ENCODE data around the gene VSIG1. TPM values are rescaled to one million over a fixed set of nuclear protein-coding genes. Genes with fewer than 3 reads are reported as not detected.

VSIG1 gene
- total RNA-seq, 1 donor, result not detected

- Histone ChIP-seq H3K4me1 (ENCODE audit: insufficient read depth, low read length) (no peaks in the 10 kb centered on the region), H3K79me2 (ENCODE audit: insufficient read depth, low read length) (no peaks in the 10 kb centered on the region), H4K20me1 (ENCODE audit: insufficient read depth, low read length) (no peaks in the 10 kb centered on the region), H3K27me3 (ENCODE audit: insufficient read depth, low read length) (peaks cover 28% of the 10 kb centered on the region), H3K27ac (ENCODE audit: low read depth, low read length) (no peak overlapping the region), H3K4me3 (ENCODE audit: insufficient read depth, low read length) (no peak overlapping the region), H2AFZ (ENCODE audit: low read length) (no peak overlapping the region), H3K36me3 (ENCODE audit: insufficient read depth, low read length) (no peaks in the 10 kb centered on the region), H3K9me3 (ENCODE audit: low read depth, low read length) (no peaks in the 10 kb centered on the region), H3K4me2 (ENCODE audit: insufficient read depth, low read length) (no peak overlapping the region)
- TF ChIP-seq CTCF (IDR thresholded peaks at IDR 0.05; ENCODE audit: extremely low read depth, low read depth, low read length), result no peak
- no peak for DNase-seq (ENCODE audit: insufficient read length, low spot score, missing footprints)
These were observed 22.3 kb upstream of the VSIG1 start for GRCh38 chrX:108022491-108023089.

GRCh38 chrX:108025376-108025775, 19.5 kb upstream of the VSIG1 start:
- Histone ChIP-seq H3K27ac (ENCODE audit: low read depth, low read length) (no peak overlapping the region), H3K79me2 (ENCODE audit: insufficient read depth, low read length) (no peaks in the 10 kb centered on the region)
- no peak for TF ChIP-seq CTCF (IDR thresholded peaks at IDR 0.05; ENCODE audit: extremely low read depth, low read depth, low read length)

GRCh38 chrX:108025954-108026600, 18.8 kb upstream of the VSIG1 start:
- peaks cover 24% of the 10 kb centered on the region for H3K27me3 ChIP-seq (ENCODE audit: insufficient read depth, low read length)
- no peaks in the 10 kb centered on the region for H3K4me1 ChIP-seq (ENCODE audit: insufficient read depth, low read length)
- H3K79me2 ChIP-seq (ENCODE audit: insufficient read depth, low read length), result no peaks in the 10 kb centered on the region
- H3K4me2 ChIP-seq (ENCODE audit: insufficient read depth, low read length), result no peak overlapping the region
- H3K4me3 ChIP-seq (ENCODE audit: insufficient read depth, low read length), result no peak overlapping the region
- H3K36me3 ChIP-seq (ENCODE audit: insufficient read depth, low read length), result no peaks in the 10 kb centered on the region
- H3K27ac ChIP-seq (ENCODE audit: low read depth, low read length), result no peak overlapping the region
- no peaks in the 10 kb centered on the region for H4K20me1 ChIP-seq (ENCODE audit: insufficient read depth, low read length)
- H2AFZ ChIP-seq (ENCODE audit: low read length), result no peak overlapping the region
- no peak for TF ChIP-seq CTCF (IDR thresholded peaks at IDR 0.05; ENCODE audit: extremely low read depth, low read depth, low read length)
- no peak for DNase-seq (ENCODE audit: insufficient read length, low spot score, missing footprints)
- no peaks in the 10 kb centered on the region for H3K9me3 ChIP-seq (ENCODE audit: low read depth, low read length)

More at GRCh38 chrX:108025376-108025775, 19.5 kb upstream of the VSIG1 start:
- no peak overlapping the region for H3K4me2 ChIP-seq (ENCODE audit: insufficient read depth, low read length)
- no peaks in the 10 kb centered on the region for H4K20me1 ChIP-seq (ENCODE audit: insufficient read depth, low read length)
- H3K9me3 ChIP-seq (ENCODE audit: low read depth, low read length), result no peaks in the 10 kb centered on the region
- H3K27me3 ChIP-seq (ENCODE audit: insufficient read depth, low read length), result peaks cover 24% of the 10 kb centered on the region
- H3K4me1 ChIP-seq (ENCODE audit: insufficient read depth, low read length), result no peaks in the 10 kb centered on the region
- H3K36me3 ChIP-seq (ENCODE audit: insufficient read depth, low read length), result no peaks in the 10 kb centered on the region
- H2AFZ ChIP-seq (ENCODE audit: low read length), result no peak overlapping the region
- no peak overlapping the region for H3K4me3 ChIP-seq (ENCODE audit: insufficient read depth, low read length)
- DNase-seq (ENCODE audit: insufficient read length, low spot score, missing footprints), result no peak

- Histone ChIP-seq H3K27ac (ENCODE audit: low read depth, low read length) (no peak overlapping the region), H3K36me3 (ENCODE audit: insufficient read depth, low read length) (no peaks in the 10 kb centered on the region), H4K20me1 (ENCODE audit: insufficient read depth, low read length) (no peaks in the 10 kb centered on the region), H3K4me2 (ENCODE audit: insufficient read depth, low read length) (no peak overlapping the region), H2AFZ (ENCODE audit: low read length) (no peak overlapping the region), H3K27me3 (ENCODE audit: insufficient read depth, low read length) (peaks cover 21% of the 10 kb centered on the region), H3K4me3 (ENCODE audit: insufficient read depth, low read length) (no peak overlapping the region), H3K9me3 (ENCODE audit: low read depth, low read length) (no peaks in the 10 kb centered on the region), H3K4me1 (ENCODE audit: insufficient read depth, low read length) (no peaks in the 10 kb centered on the region), H3K79me2 (ENCODE audit: insufficient read depth, low read length) (no peaks in the 10 kb centered on the region)
- TF ChIP-seq CTCF (IDR thresholded peaks at IDR 0.05; ENCODE audit: extremely low read depth, low read depth, low read length), result no peak
- no peak for DNase-seq (ENCODE audit: insufficient read length, low spot score, missing footprints)
These were observed 16.0 kb upstream of the VSIG1 start for GRCh38 chrX:108028854-108029253.
